Measurements from ENCODE around the gene FGF21.

FGF21 gene

DNA sequence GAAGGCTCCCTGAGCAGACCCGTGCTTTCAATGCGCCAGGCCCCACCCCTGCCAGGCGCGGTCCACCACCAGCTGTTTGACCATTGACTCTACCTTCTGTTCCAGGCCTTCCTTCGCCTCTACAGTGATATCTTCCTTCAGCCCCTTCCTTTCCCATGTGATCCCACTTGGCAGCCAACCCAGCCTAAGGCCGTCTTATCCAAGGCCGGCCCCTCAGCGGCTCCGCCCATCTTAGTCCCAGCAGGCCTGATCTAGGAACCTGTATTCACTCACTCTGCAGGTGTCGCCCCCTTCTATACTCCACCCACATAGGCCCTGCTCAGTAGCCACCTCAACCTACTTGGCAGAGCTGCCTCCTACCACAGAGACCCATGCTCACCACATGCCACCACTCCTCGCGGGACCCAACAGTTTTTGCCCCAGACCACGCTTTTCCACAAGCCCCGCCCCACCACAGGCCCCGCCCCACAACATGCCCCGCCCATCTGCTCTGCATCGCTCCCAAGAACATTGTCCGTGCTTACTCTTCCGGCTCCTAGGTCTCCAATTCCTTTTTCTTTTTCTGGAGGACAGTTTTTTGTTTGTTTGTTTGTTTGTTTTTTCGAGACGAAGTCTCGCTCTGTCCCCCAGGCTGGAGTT, 17.8 kb upstream of the FGF21 start:
- Histone ChIP-seq H3K9me3 (replicated peaks; ENCODE audit: low read length) (no peaks in the 10 kb centered on the region), H3K4me3 (ENCODE audit: low read length) (no peak overlapping the region), H3K36me3 (ENCODE audit: insufficient read depth, low read length) (no peaks in the 10 kb centered on the region), H3K9ac (ENCODE audit: low read depth, low read length) (no peak overlapping the region), H3K4me1 (ENCODE audit: control insufficient read depth, insufficient read depth, low read length) (peaks cover 10% of the 10 kb centered on the region), H3K4me2 (ENCODE audit: low read length) (no peak overlapping the region), H3K27me3 (ENCODE audit: control insufficient read depth, insufficient read depth, low read length) (peaks cover 3% of the 10 kb centered on the region)

DNA sequence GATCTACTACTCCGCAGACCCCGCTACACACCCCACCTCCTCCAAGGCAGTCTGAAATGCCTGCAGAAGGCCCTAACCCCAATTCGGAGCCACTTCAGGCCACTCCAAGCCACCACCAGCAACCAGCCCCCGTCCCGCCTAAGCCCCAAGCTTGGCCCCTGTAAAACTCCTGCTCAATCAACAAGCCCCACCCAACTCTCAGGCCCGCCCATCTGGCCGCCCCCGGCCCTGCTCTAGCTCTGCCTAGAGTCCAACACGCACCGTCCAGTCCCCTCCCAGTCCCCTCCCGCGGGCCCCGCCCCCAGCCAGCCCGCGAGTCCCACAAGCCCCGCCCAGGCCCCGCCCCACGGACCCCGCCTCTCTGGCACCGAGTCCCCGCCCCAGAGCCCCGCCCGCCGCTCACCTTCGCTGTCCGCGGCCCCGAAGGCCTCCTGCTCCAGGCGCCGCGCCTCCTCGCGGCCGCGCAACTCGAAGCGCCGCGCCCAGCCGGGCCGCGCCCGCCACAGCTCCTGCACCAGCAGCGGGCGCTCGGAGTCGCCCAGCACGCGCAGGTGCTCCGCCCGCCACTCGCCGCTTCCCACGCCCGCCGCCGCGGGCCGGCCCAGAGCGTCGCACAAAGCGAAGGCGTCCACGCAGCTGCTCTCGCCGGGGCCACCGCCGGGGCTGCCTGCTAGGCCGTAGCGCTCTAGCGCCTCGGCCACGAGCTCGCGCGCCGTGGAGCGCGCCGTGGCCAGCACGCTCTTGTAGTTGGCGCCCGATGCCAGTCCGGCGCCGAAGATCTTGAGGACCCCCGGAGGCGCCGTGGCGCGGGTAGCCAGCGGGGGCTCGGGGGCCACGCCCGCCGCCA, 16.5 kb upstream of the FGF21 start:
- no peak overlapping the region for H3K9ac ChIP-seq (ENCODE audit: low read depth, low read length)
- H3K4me2 ChIP-seq (ENCODE audit: low read length) = peak overlapping the region; percentile 86
- H3K36me3 ChIP-seq (ENCODE audit: insufficient read depth, low read length) = no peaks in the 10 kb centered on the region
- peaks cover 10% of the 10 kb centered on the region for H3K4me1 ChIP-seq (ENCODE audit: control insufficient read depth, insufficient read depth, low read length)
- no peaks in the 10 kb centered on the region for H3K9me3 ChIP-seq (replicated peaks; ENCODE audit: low read length)
- peaks cover 3% of the 10 kb centered on the region for H3K27me3 ChIP-seq (ENCODE audit: control insufficient read depth, insufficient read depth, low read length)
- peak overlapping the region; percentile 63 for H3K4me3 ChIP-seq (ENCODE audit: low read length)

DNA sequence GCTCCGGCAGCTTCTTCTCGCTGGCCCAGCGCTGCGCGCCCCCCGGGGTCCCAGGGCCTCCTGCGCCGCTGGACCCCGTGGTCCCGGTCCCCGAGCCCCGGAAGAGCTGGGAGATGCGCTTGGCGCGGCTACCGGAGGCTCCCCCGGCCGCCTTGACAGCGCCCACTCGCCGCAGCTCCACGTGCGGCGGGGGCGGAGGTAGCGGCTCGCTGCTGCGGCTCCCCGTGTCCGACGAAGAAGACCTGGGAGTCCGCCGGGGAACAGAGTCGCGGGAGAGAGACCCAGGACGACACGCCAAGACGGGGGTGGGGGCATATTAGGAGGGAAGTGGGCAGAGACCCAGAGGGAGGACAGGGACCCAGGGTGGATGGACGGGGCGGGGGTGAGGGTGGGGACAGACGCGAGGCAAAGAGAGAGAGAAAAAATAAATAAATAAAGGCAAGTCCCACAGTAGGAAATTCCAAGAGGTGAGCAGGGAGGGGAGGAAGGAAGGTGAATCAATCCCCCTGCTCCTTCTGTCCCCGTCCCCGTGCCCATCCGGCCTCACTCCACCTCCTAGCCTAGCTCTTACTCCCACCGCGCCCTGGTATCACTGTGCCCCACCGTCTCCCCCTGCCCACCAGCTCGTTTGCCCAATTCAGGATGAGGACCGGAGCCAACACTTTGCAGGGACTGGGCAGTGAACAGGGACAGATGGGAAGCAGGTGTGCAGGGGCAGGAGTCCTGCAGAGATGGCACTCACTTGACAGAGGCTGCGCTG, 15.7 kb upstream of the FGF21 start:
- no peaks in the 10 kb centered on the region for H3K9me3 ChIP-seq (replicated peaks; ENCODE audit: low read length)
- H3K4me3 ChIP-seq (ENCODE audit: low read length) = peak overlapping the region; percentile 63
- H3K27me3 ChIP-seq (ENCODE audit: control insufficient read depth, insufficient read depth, low read length) = peaks cover 3% of the 10 kb centered on the region
- peaks cover 10% of the 10 kb centered on the region for H3K4me1 ChIP-seq (ENCODE audit: control insufficient read depth, insufficient read depth, low read length)
- peak overlapping the region; percentile 86 for H3K4me2 ChIP-seq (ENCODE audit: low read length)
- H3K36me3 ChIP-seq (ENCODE audit: insufficient read depth, low read length) = no peaks in the 10 kb centered on the region
- H3K9ac ChIP-seq (ENCODE audit: low read depth, low read length) = no peak overlapping the region

DNA sequence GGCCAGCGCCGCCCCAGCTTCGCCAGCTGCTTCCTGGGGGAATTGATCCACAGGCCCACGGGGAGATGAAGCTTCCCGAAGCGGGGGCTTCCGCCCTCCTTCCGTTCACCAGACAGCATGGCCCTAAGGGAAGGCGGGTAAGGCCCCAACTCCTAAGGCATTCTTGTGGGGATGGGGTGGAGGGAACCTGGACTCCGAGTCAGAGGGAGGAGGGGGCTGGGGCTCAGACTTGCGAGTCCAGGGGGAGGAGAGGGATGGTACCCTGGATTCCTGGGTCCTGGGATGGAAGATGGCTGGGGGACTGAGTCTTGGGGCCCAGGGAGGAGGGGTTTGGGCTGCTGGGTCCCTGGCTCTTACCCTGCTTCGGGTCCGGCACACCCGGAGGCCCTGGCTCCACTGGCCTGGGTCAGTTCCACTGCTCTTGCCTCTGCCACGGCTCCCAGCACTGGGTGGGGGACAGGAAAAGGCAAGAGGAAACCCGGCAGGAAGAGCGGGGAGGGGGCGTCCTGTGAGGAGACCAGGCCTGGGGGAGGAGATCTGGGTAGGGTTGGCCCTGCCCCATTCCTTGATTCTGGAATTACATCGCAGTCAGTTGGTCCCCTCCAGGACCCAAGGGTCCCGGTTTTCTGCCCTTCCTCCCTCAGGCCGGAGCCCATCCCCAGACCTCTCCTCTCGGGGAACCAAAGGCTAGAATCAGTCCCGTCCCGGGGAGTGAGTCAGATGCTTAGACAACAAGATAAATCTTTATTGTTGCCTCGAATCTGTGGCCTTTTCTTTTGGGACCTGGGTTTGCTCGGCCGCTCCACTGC, 15.0 kb upstream of the FGF21 start, which contains the start of gene RASIP1:
Gene RASIP1, minus strand, starts transcription at position 447 of the 809 bp plus-strand sequence. Its CDS starts 328 bp downstream, at position 119.
- Histone ChIP-seq H3K9me3 (replicated peaks; ENCODE audit: low read length) (no peaks in the 10 kb centered on the region), H3K27me3 (ENCODE audit: control insufficient read depth, insufficient read depth, low read length) (peaks cover 3% of the 10 kb centered on the region), H3K4me2 (ENCODE audit: low read length) (peak within 1 kb of the TSS; percentile 86), H3K36me3 (ENCODE audit: insufficient read depth, low read length) (no peaks in the 10 kb centered on the region), H3K4me1 (ENCODE audit: control insufficient read depth, insufficient read depth, low read length) (peaks cover 10% of the 10 kb centered on the region), H3K4me3 (ENCODE audit: low read length) (no peak within 1 kb of the TSS), H3K9ac (ENCODE audit: low read depth, low read length) (no peak within 1 kb of the TSS)

DNA sequence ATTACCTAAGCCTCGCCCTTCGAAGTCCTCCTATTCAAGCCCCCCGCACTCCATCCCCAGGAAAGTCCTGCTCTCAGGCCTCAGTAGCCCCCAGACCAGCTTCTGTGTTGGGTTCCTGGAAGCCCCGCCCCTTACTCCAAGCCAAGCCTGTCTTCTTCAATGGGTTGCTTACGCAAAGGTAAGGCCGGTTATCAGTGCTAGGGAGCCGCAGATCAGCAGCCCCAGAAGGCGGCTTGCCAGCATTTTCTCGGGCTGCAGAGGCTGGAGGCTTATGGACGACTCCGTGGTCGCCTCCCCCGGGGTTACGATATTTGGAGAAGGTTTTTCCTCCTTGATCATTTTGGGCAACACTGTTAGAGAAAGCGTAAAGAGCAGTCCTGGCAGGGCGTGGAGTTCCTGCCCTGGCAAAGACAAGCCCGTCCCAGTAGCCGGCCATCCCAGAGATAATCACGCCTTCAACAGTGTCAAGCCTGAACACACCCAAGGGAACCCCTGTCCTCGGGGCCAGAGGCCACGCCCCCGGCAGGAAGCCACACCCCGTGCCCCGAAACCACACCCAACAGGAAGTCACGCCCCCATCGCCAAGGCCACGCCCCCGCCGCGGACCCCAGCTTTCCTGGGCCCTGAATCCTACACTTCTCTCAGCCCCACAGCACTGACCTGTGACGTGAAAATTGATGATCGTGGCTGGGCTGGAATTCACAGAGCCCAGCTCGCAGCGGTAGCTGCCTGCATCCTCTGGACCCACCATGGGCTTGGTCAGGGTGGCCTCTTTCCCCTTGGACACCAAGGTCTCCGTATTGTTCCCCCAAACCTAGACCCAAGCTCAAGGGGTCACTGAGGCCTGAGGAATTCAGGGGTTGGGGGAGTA, 14.0 kb upstream of the FGF21 start:
- Histone ChIP-seq H3K36me3 (ENCODE audit: insufficient read depth, low read length) (no peaks in the 10 kb centered on the region), H3K9me3 (replicated peaks; ENCODE audit: low read length) (no peaks in the 10 kb centered on the region), H3K27me3 (ENCODE audit: control insufficient read depth, insufficient read depth, low read length) (peaks cover 3% of the 10 kb centered on the region), H3K9ac (ENCODE audit: low read depth, low read length) (no peak overlapping the region), H3K4me2 (ENCODE audit: low read length) (no peak overlapping the region), H3K4me3 (ENCODE audit: low read length) (no peak overlapping the region), H3K4me1 (ENCODE audit: control insufficient read depth, insufficient read depth, low read length) (peaks cover 10% of the 10 kb centered on the region)

DNA sequence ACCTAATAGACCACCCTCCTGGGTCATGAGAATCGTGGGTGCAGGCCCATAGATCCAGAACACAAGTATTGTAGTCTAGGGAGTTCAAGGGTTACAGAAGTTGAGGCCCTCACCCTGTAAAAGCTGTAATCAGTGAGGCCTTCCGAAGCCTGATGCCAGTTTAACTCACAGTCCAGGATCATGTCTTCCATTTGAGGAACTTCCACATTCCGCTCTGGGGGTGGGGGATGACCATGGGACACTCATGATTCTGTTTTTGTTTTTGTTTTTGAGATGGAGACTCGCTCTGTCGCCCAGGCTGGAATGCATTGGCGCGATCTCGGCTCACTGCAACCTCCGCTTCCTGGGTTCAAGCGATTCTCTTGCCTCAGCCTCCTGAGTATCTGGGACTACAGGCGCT, 13.2 kb upstream of the FGF21 start:
- H3K4me1 ChIP-seq (ENCODE audit: control insufficient read depth, insufficient read depth, low read length) = peaks cover 12% of the 10 kb centered on the region
- peaks cover 3% of the 10 kb centered on the region for H3K27me3 ChIP-seq (ENCODE audit: control insufficient read depth, insufficient read depth, low read length)
- no peak overlapping the region for H3K9ac ChIP-seq (ENCODE audit: low read depth, low read length)
- H3K4me2 ChIP-seq (ENCODE audit: low read length) = no peak overlapping the region
- H3K9me3 ChIP-seq (replicated peaks; ENCODE audit: low read length) = no peaks in the 10 kb centered on the region
- H3K36me3 ChIP-seq (ENCODE audit: insufficient read depth, low read length) = no peaks in the 10 kb centered on the region
- no peak overlapping the region for H3K4me3 ChIP-seq (ENCODE audit: low read length)

DNA sequence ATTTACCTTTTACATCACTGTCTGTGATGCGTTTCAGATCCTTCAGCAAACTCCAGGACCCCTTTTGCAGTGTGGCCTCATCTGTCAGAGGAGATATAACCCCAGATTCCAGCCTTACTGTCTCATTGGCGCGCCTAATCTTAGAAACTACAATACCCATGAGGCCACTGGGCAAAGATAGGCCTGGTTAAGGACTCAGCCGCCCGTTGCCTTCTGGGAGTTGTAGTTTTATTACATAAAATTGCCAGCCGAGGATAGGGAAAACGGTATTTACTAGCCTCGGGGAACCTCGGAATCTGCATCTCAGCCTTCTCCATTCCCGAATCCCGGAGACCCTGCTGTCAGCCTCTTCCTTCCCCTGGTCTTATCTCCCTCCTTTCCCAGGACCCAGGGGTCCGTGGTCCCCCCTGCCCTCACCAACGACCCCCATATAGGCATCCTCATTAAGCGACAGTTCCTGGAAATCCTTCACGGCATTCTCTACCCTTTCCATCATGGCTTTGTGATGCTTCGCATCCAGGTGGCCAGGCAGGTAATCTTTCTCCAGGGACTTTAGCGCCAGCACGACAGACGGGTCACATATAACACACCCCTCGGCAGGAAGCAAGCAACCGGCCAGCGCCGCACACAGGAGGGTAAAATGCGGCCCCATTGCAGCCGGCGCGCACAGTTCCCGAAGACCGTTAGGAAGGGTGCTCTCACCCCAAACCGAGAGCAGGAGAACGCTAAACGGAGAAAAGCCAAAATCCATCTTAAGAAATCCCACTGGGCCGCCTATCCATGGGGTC, 9.9 kb upstream of the FGF21 start:
- no peak overlapping the region for H3K4me3 ChIP-seq (ENCODE audit: low read length)
- H3K9ac ChIP-seq (ENCODE audit: low read depth, low read length) = no peak overlapping the region
- H3K36me3 ChIP-seq (ENCODE audit: insufficient read depth, low read length) = no peaks in the 10 kb centered on the region
- H3K9me3 ChIP-seq (replicated peaks; ENCODE audit: low read length) = no peaks in the 10 kb centered on the region
- H3K27me3 ChIP-seq (ENCODE audit: control insufficient read depth, insufficient read depth, low read length) = peaks cover 7% of the 10 kb centered on the region
- H3K4me1 ChIP-seq (ENCODE audit: control insufficient read depth, insufficient read depth, low read length) = peaks cover 2% of the 10 kb centered on the region
- no peak overlapping the region for H3K4me2 ChIP-seq (ENCODE audit: low read length)

DNA sequence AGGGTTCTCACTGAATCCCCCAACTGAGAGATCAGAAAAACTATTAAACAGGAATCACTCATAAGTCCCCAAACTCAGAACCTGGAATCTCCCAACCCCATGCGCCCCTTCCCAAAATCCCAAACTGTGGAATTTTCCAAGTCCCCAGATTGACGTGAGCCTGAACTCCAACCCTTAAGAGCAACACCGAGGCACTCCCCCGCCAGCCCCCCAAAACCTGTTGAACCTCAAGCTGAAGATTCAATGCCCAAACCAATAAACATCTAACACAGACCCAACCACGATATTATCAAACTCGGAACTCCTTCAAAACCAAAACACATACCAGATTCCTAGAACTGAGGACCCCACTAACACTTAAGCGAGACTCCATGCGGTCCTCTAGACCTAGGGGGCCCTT, 9.2 kb upstream of the FGF21 start:
- Histone ChIP-seq H3K27me3 (ENCODE audit: control insufficient read depth, insufficient read depth, low read length) (peaks cover 11% of the 10 kb centered on the region), H3K4me2 (ENCODE audit: low read length) (no peak overlapping the region), H3K9me3 (replicated peaks; ENCODE audit: low read length) (no peaks in the 10 kb centered on the region), H3K36me3 (ENCODE audit: insufficient read depth, low read length) (no peaks in the 10 kb centered on the region), H3K4me1 (ENCODE audit: control insufficient read depth, insufficient read depth, low read length) (peaks cover 2% of the 10 kb centered on the region), H3K9ac (ENCODE audit: low read depth, low read length) (no peak overlapping the region), H3K4me3 (ENCODE audit: low read length) (no peak overlapping the region)

DNA sequence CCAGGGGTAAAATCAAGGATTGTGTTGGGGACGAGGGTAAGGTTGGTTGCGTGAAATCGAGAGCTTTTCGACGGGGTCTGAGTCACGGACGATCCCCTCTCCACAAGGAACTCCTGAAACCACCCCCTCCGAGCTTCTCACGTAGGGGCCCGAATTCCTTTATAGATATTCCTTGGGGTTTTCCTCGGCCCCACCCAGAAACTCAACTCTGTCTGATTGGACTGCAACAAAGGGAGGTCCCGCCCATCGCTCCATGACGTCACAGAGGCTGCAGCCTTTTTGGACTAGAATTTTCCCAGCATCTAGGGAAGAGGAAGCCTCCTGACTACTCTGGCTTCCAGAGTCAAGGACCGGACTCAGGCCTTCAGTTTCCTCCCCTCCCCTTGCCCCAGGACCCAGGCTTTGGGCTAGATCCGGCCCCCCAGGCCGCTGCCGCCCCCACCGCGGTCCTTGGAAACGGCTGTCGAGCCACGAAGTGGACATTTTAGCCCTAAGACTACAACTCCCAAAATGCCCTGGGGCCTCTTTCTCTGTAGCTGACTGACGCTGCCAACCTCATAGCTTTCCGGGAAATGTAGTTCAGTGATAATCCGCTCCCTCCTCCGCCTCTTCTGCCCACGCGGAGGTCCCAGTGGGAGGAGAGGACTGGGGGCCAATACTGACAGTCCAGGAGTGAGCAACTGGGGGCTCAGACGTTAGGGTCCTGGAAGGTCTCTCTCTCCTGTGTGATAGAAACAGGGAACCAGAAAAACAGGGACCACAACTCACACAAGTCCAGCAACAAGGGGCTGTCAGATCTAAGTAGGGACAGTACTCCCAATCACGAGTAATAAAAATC, 8.4 kb upstream of the FGF21 start, which contains the start of gene IZUMO1:
Gene IZUMO1, minus strand, starts transcription at position 172 of the 838 bp plus-strand sequence. CDS start 1,050 bp downstream, outside the sequence.
- H3K9ac ChIP-seq (ENCODE audit: low read depth, low read length) = peak within 1 kb of the TSS; percentile 75
- peak within 1 kb of the TSS; percentile 77 for H3K4me3 ChIP-seq (ENCODE audit: low read length)
- H3K27me3 ChIP-seq (ENCODE audit: control insufficient read depth, insufficient read depth, low read length) = peaks cover 17% of the 10 kb centered on the region
- peak within 1 kb of the TSS; percentile 83 for H3K4me2 ChIP-seq (ENCODE audit: low read length)
- no peaks in the 10 kb centered on the region for H3K9me3 ChIP-seq (replicated peaks; ENCODE audit: low read length)
- H3K36me3 ChIP-seq (ENCODE audit: insufficient read depth, low read length) = no peaks in the 10 kb centered on the region
- H3K4me1 ChIP-seq (ENCODE audit: control insufficient read depth, insufficient read depth, low read length) = peaks cover 2% of the 10 kb centered on the region
